ENCODE data around the gene CPA1. TPM values are rescaled to one million over a fixed set of nuclear protein-coding genes. Genes with fewer than 3 reads are reported as not detected.
A peak's percentile ranks its signal among the peaks of the same experiment; 100 is the strongest.

CPA1 gene
- total RNA-seq, 1 experiment from 2014 or later = not detected

DNA sequence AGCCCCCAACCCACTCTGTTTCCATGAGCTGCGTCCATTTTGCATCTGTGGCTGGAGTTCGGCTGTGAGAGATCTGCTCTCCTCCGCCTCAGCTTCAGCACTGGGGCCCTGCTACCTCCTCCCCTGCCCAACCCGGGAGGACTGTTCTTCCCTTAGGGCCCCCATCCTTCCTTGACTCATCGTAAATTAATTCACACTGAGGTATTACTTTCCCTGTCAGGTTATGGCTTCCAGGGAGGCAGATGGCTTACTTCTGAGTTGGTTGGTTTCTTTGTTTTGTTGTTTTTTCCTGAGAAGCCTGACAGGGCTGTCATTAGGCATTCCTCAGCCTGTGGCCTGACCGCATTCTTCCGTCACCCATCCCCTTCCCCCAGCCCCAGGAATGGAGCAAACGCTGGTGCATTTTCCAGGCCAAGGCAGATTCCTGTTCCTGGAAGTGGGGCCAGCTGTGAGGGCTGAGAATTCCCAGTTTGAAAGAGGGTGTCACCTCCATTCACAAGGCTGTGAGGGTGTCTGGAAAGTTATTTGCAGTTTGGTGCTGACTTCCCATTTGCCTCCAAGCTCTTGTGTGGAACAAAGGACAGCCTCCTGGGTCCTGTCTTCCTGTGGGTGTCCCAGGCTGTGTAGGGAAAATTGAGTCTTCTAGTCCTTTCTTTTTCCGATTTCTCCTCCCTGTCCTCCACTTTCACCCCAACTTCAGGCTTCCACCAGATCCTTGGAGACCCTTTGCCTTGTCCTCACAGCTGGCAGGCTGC is 24.0 kb upstream of the CPA1 start:
- H3K27ac ChIP-seq = peak overlapping the region; percentile 75
- H3F3A ChIP-seq (ENCODE audit: insufficient read depth, low read depth) = peaks cover 37% of the 10 kb centered on the region
- no peaks in the 10 kb centered on the region for H3K27me3 ChIP-seq (ENCODE audit: insufficient read depth, low read depth)
- H3K4me3 ChIP-seq = peak overlapping the region; percentile 21; the same call in 1 of the 2 replicates
- ChIA-PET CTCF (no interaction called here), POLR2A (ENCODE audit: unreplicated experiment) (interaction anchor here (0.6 to 1.0 kb wide), 3 partner anchors 60 to 143 kb away, joined by 3 to 5 read pairs (median 3); no protein-coding TSS in a partner anchor)
- no TSS peak for BruUV-seq (replicated peaks)
- no peaks in the 10 kb centered on the region for H4K20me1 ChIP-seq (ENCODE audit: insufficient read depth)
- H3K4me2 ChIP-seq = peak overlapping the region; percentile 75
- H2AFZ ChIP-seq = peak overlapping the region; percentile 36; the same call in 1 of the 2 replicates
- peaks cover 6% of the 10 kb centered on the region; the same call in 1 of the 2 replicates for H3K9me3 ChIP-seq (ENCODE audit: insufficient read depth, low read depth)
- H3K36me3 ChIP-seq (ENCODE audit: low read depth) = no peaks in the 10 kb centered on the region
- DNase-seq = peak; percentile 93 to 99
- intact Hi-C loops (cut with micrococcal nuclease; ENCODE audit: unreplicated experiment) = loop anchor here (1.0 to 2.0 kb wide), 7 partner anchors 33 to 283 kb away; partner anchors contain the start of gene TMEM209
- H3K79me2 ChIP-seq (ENCODE audit: low read depth) = no peaks in the 10 kb centered on the region
- H3K4me1 ChIP-seq (replicated peaks; ENCODE audit: insufficient read depth) = peaks cover 69% of the 10 kb centered on the region
- TF ChIP-seq, protein P1, sequence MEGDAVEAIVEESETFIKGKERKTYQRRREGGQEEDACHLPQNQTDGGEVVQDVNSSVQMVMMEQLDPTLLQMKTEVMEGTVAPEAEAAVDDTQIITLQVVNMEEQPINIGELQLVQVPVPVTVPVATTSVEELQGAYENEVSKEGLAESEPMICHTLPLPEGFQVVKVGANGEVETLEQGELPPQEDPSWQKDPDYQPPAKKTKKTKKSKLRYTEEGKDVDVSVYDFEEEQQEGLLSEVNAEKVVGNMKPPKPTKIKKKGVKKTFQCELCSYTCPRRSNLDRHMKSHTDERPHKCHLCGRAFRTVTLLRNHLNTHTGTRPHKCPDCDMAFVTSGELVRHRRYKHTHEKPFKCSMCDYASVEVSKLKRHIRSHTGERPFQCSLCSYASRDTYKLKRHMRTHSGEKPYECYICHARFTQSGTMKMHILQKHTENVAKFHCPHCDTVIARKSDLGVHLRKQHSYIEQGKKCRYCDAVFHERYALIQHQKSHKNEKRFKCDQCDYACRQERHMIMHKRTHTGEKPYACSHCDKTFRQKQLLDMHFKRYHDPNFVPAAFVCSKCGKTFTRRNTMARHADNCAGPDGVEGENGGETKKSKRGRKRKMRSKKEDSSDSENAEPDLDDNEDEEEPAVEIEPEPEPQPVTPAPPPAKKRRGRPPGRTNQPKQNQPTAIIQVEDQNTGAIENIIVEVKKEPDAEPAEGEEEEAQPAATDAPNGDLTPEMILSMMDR (conservative IDR thresholded peaks at IDR 0.05) = no peak
- TF ChIP-seq EZH2 (IDR thresholded peaks at IDR 0.05; ENCODE audit: low read depth) = no peak
- no peaks in the 10 kb centered on the region for H3K9me2 ChIP-seq (ENCODE audit: insufficient read depth)

DNA sequence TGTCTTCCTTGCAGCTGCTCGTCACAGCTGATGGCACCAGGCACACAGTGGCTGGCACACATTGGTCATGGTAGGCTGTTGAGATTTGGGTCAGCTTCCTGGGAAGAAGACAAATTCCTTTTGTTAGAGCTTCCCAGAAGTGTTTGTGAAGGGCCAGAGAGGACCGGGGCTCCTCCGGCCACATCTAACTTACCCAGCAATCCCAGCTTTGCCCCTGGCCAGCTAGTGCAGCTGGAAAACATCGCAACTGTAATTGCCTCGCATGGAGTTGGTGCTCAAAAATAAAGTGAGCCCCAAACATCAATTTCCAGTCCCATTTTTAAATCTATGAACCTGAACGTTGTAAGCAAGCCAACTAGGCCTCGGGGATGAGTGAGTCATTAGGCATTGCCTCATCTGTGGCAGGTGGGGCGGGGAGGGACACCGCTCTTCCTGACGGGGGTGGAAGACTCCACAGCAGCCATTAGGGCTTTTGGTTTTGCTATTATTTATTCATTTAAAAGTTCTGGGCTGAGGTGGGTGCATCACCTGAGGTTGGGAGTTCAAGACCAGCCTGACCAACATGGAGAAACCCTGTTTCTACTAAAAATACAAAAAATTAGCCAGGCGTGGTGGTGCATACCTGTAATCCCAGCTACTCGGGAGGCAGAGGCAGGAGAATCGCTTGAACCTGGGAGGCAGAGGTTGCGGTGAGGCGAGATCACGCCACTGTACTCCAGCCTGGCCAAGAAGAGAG is 23.2 kb upstream of the CPA1 start:
- ChIA-PET CTCF (no interaction called here), POLR2A (ENCODE audit: unreplicated experiment) (interaction anchor here (0.6 to 1.0 kb wide), 2 partner anchors 61 to 144 kb away, joined by 3 to 5 read pairs; no protein-coding TSS in a partner anchor)
- H2AFZ ChIP-seq = no peak overlapping the region
- H3K36me3 ChIP-seq (ENCODE audit: low read depth) = no peaks in the 10 kb centered on the region
- H3K27ac ChIP-seq = peak overlapping the region; percentile 75
- H3K4me1 ChIP-seq (replicated peaks; ENCODE audit: insufficient read depth) = peaks cover 62% of the 10 kb centered on the region
- TF ChIP-seq, protein P1 (conservative IDR thresholded peaks at IDR 0.05) = no peak
- no peak for TF ChIP-seq EZH2 (IDR thresholded peaks at IDR 0.05; ENCODE audit: low read depth)
- no peaks in the 10 kb centered on the region for H3K27me3 ChIP-seq (ENCODE audit: insufficient read depth, low read depth)
- peak overlapping the region; percentile 75 for H3K4me2 ChIP-seq
- H3K9me2 ChIP-seq (ENCODE audit: insufficient read depth) = no peaks in the 10 kb centered on the region
- peak overlapping the region; percentile 20; the same call in 1 of the 2 replicates for H3K4me3 ChIP-seq
- peaks cover 6% of the 10 kb centered on the region; the same call in 1 of the 2 replicates for H3K9me3 ChIP-seq (ENCODE audit: insufficient read depth, low read depth)
- peak; percentile 82 to 86 for DNase-seq
- H3K79me2 ChIP-seq (ENCODE audit: low read depth) = no peaks in the 10 kb centered on the region
- BruUV-seq (replicated peaks) = no TSS peak
- H3F3A ChIP-seq (ENCODE audit: insufficient read depth, low read depth) = peaks cover 37% of the 10 kb centered on the region
- intact Hi-C loops (cut with micrococcal nuclease; ENCODE audit: unreplicated experiment) = loop anchor here (1.0 to 2.0 kb wide), 7 partner anchors 34 to 284 kb away; partner anchors contain the start of gene TMEM209
- H4K20me1 ChIP-seq (ENCODE audit: insufficient read depth) = no peaks in the 10 kb centered on the region

DNA sequence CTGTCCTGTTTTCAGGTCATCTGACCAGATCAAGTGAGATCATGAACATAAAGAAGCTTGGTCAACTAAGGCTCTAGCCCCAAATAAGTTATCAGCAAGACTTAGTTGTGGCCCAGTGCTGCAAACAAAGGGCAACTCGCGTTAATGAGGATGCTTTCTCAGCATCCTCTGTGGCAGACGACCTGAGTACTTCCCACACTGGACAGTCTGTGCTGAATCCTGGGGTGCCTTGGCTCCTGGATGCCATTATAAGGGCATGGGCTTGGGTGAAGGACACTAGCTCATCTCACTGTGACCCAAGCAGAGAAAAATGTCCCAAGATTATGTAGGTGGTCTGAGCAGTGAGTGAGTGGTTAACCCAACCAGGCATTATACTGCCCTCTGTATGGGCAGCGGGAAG is 21.8 kb upstream of the CPA1 start:
- DNase-seq = no peak
- H4K20me1 ChIP-seq (ENCODE audit: insufficient read depth) = no peaks in the 10 kb centered on the region
- H3F3A ChIP-seq (ENCODE audit: insufficient read depth, low read depth) = peaks cover 41% of the 10 kb centered on the region
- H3K9me2 ChIP-seq (ENCODE audit: insufficient read depth) = no peaks in the 10 kb centered on the region
- CTCF ChIA-PET = no interaction called here
- no peak overlapping the region for H3K4me3 ChIP-seq
- H3K4me1 ChIP-seq (replicated peaks; ENCODE audit: insufficient read depth) = peaks cover 56% of the 10 kb centered on the region
- intact Hi-C loops (cut with micrococcal nuclease; ENCODE audit: unreplicated experiment) = no loop called here
- H3K9me3 ChIP-seq (ENCODE audit: insufficient read depth, low read depth) = peaks cover 6% of the 10 kb centered on the region; the same call in 1 of the 2 replicates
- no peak overlapping the region for H3K4me2 ChIP-seq
- no peaks in the 10 kb centered on the region for H3K36me3 ChIP-seq (ENCODE audit: low read depth)
- H3K27ac ChIP-seq = no peak overlapping the region
- no peaks in the 10 kb centered on the region for H3K27me3 ChIP-seq (ENCODE audit: insufficient read depth, low read depth)
- no peaks in the 10 kb centered on the region for H3K79me2 ChIP-seq (ENCODE audit: low read depth)
- BruUV-seq (replicated peaks) = no TSS peak
- POLR2A ChIA-PET (ENCODE audit: unreplicated experiment) = no interaction called here
- no peak overlapping the region for H2AFZ ChIP-seq
- no peak for TF ChIP-seq EZH2 (IDR thresholded peaks at IDR 0.05; ENCODE audit: low read depth)
- TF ChIP-seq, protein P1 (conservative IDR thresholded peaks at IDR 0.05) = no peak

Data from PC-9 (cell line).